Adipose tissue (tissue), 3 donors: ENCODE measurements around the gene SLC7A11. TPM values are rescaled to one million over a fixed set of nuclear protein-coding genes. Genes with fewer than 3 reads are reported as not detected.

ENCODE experiments used
- H3K27ac ChIP-seq: one replicate; pipeline ENCODE4 v1.5.1; 2013; ENCODE audit warnings: low read depth, low read length
- WGBS, 3 donors: extraction: QIAGEN DNeasy Blood & Tissue Kit; methylation state at CpG; one replicate each; pipeline ENCODE4 v1.1.7; 2013; 5-methylcytosine and 5-hydroxymethylcytosine counted together
- polyA plus RNA-seq, 3 donors: library from polyadenylated mRNA; stranded (reverse); fragments of 200-250 nt; gene quantifications; one replicate each; pipeline ENCODE4 v1.2.3, GENCODE V29; 2013
- donor health status: healthy with polysubstance abuse.
- donor health status: Bipolar disorder and iron deficiency.
- donor health status: healthy.

The SLC7A11 gene
- polyA plus RNA-seq, 3 donors, result 0.39 to 0.75 TPM; not detected in 1

- WGBS, 3 donors, result 81 to 87% (median 86%) methylated on average over 13 of the region's 13 CpGs
- no peak overlapping the region for H3K27ac ChIP-seq
Measured at GRCh38 chr4:138185859-138186645, 56.1 kb downstream of the SLC7A11 start.

- no peak overlapping the region for H3K27ac ChIP-seq
- WGBS, 3 donors, result 68 to 83% (median 74%) methylated on average over 1 of the region's 1 CpG
Measured at GRCh38 chr4:138184886-138185285, 57.3 kb downstream of the SLC7A11 start.

DNA sequence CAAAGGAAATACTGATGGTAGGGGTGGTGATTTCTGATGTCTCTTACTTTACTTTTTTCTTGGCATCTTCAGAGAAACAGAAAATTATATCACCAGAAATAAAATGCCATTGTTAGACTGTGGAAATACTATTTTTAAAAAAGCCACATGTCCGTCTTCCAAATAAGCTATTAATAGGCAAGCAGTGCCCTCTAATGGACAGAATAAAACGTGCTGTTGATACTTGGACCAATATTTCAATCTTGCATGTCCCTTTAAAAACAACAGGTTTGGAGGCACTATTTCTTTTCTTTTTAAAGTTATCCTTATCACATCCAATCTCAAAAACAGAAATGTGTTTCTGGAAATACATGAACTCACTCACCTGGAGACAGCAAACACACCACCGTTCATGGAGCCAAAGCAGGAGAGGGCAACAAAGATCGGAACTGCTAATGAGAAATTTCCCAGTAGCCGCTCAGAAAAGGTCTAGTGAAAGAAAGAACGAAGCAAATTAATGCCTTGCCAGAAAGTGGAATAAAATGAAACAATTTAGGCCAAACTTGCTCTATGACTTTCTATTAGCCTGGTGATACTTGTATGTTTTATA is 59.2 kb downstream of the SLC7A11 start:
- 47 to 51% (median 49%) methylated on average over 6 of the region's 6 CpGs for WGBS, 3 donors
- H3K27ac ChIP-seq, result no peak overlapping the region

GRCh38 chr4:138181287-138181686 is 60.9 kb downstream of the SLC7A11 start:
- no peak overlapping the region for H3K27ac ChIP-seq
- 53 to 65% (median 59%) methylated on average over 6 of the region's 6 CpGs for WGBS, 3 donors

GRCh38 chr4:138178566-138178965 is 63.6 kb downstream of the SLC7A11 start:
- 79 to 88% (median 87%) methylated on average over 5 of the region's 5 CpGs for WGBS, 3 donors

DNA sequence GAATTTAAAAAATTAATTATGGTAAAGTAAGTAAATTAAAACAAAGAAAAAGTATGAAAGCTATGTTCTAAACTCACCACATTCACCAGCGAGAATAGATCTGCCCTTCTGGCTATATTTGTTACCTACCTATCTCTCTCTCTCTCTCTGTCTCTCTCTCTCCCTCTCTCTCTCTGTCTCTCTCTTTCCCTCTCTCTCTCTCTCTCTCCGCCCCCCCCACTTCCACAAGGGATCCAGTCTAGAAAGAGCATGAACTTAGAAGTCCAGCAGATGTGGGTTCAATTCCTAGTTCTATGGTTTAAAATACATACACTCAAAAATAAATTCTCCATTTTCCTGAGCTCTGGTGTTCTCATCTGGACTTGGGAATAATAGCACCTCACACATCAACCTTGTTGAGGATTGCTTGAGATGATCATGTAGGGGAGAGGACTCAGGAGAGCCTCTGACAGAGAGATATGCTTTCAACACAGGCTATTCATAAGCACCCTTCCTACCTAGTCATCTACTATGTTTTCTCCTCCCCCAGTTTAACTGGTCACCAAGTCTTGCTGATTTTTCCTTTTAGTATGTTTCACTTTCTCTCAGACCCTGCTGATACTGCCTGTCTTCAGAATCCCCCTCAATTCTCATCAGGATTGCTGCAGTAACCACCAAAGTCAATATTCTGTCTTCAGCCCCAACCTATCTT is 64.7 kb downstream of the SLC7A11 start:
- H3K27ac ChIP-seq, result no peak overlapping the region
- WGBS, 3 donors, result 82 to 95% (median 89%) methylated on average over 2 of the region's 2 CpGs

More at GRCh38 chr4:138178566-138178965, 63.6 kb downstream of the SLC7A11 start:
- no peak overlapping the region for H3K27ac ChIP-seq

- no peak overlapping the region for H3K27ac ChIP-seq
- WGBS, 3 donors, result 15 to 59% (median 53%) methylated on average over 5 of the region's 5 CpGs
Measured at GRCh38 chr4:138174981-138175794, 67.0 kb downstream of the SLC7A11 start.

DNA sequence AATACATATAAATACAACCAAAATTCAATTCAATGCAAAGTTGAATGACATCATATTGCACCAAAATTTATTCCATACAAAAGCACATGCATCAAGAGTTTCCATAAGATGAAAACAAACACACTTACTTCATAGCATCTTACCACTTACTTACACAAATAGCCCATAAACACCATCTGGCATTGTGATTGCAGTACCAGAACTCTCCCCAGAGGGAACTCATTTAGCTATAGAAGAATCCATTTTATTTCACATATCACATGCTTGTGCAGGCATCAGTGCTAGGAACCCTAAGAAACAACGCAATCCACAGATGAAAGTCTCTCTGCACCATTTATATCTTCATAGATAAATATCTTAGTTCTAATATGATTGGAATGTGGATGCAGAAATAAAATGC is 77.9 kb downstream of the SLC7A11 start:
- no peak overlapping the region for H3K27ac ChIP-seq
- 86 to 96% (median 95%) methylated on average over 1 of the region's 1 CpG for WGBS, 3 donors

DNA sequence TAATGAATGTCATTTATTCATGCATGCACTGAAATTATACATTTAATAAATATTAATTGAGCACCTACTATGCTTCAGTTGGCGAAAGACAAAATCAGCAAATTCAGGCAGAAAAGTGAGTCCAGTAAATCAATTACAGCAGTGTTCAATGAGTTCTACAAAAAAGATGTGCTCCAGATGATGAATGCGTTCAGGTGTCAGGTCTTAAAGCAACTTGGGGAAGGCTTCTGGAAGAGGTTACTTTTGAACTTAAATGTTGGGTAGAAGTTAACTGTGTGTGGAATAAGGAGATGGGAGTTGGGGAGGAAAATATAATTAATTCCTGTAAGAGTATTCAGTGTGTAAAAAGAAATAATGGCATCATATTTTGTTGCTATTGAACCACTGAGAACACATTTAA is 79.0 kb downstream of the SLC7A11 start:
- WGBS, 3 donors, result 96 to 98% (median 98%) methylated on average over 2 of the region's 2 CpGs
- no peak overlapping the region for H3K27ac ChIP-seq

- no peak overlapping the region for H3K27ac ChIP-seq
Measured at GRCh38 chr4:138162259-138162658, 79.9 kb downstream of the SLC7A11 start.

GRCh38 chr4:138161351-138161750 is 80.8 kb downstream of the SLC7A11 start:
- WGBS, 3 donors, result 72 to 85% (median 73%) methylated on average over 2 of the region's 2 CpGs
- H3K27ac ChIP-seq, result no peak overlapping the region

DNA sequence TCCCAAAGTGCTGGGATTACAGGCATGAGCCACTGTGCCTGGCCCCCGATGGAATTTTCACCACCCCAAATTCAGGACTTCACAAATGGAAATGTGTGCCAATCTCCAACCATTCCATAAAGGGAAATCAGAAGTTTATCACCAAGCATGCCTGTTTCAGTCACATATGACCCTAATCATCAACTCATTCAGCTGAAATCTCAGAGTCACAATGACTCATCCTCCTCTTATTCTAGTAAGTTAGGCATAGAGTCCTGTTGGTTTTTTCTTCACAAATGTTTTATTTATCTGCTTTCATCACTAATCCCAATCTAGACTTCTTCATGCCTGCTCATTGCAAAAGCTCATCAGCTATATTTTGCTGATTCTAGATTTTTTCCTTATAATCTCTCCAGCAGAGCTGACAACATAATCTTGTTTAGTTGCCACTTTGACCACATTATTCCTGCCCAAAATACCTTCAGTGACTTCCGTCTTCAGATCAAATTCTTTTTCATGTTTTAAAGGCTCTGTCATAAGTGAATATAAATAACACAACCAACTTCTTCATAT is 83.3 kb downstream of the SLC7A11 start:
- WGBS, 3 donors, result 93 to 94% (median 93%) methylated on average over 2 of the region's 2 CpGs
- H3K27ac ChIP-seq, result no peak overlapping the region

GRCh38 chr4:138140879-138141278 is 101.3 kb downstream of the SLC7A11 start:
- no peak overlapping the region for H3K27ac ChIP-seq

DNA sequence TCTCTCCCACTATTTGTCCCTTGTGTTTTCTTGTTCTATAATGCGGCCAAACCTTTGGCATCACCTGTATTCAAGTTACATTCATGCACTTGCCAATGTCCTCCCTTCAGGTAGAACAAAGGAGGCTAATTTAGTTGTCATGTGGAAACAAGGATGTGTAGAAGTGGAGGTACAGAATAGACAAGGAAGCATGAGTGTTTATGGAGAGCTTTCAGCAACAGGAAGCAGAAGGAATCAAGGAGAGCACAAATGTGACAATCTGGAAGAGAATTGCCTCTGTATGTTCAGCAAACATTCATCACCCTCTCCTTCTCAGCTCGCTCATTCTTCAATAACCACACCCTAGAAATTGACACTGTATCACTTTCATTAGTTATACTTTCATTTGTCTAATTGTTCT is 103.4 kb downstream of the SLC7A11 start:
- no peak overlapping the region for H3K27ac ChIP-seq
- 75 to 90% (median 83%) methylated on average over 2 of the region's 2 CpGs for WGBS, 3 donors

DNA sequence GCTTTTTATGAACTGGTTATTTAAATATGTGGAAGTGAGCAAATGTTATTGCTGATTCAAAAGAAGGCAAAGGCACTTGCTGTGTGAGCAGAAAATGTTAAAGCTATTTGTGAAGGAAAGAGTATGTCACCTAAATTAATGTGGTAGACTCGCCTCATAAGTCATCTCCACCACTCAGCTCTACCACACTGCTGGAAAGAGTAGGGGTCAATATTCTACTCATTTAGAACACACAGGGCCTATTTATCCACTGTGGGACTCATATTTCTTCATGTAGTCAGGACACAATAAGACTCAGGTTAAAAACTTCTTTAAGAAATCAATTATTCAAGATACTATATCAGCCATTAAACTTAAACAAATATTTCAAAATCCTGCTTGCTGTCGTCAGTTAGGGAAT is 106.5 kb downstream of the SLC7A11 start:
- 53 to 73% (median 73%) methylated on average over 2 of the region's 2 CpGs for WGBS, 3 donors
- no peak overlapping the region for H3K27ac ChIP-seq

- WGBS, 3 donors, result 89 to 92% (median 91%) methylated on average over 1 of the region's 1 CpG
- no peak overlapping the region for H3K27ac ChIP-seq
Measured at GRCh38 chr4:138118270-138118669, 123.9 kb downstream of the SLC7A11 start.

DNA sequence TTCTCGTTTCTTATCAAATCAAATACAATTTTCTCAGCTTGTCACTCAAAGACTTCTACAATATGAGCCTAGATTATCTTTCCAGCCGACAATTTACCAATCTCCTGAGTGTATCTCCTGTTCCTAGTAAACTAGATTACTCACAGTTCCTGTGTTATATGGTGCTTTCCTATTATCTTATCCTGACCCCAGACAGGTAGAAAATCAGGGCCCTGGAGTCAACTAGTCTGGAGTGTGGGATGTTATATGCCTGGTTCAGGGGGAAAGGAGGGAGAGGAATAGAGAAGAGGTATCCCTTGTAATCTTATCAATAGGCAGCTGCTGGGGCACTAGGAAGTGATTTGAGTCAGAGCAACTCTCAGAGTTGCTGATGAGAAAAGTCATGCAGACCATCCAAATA is 127.1 kb downstream of the SLC7A11 start:
- no peak overlapping the region for H3K27ac ChIP-seq
- 44 to 85% (median 79%) methylated on average over 2 of the region's 2 CpGs for WGBS, 3 donors

DNA sequence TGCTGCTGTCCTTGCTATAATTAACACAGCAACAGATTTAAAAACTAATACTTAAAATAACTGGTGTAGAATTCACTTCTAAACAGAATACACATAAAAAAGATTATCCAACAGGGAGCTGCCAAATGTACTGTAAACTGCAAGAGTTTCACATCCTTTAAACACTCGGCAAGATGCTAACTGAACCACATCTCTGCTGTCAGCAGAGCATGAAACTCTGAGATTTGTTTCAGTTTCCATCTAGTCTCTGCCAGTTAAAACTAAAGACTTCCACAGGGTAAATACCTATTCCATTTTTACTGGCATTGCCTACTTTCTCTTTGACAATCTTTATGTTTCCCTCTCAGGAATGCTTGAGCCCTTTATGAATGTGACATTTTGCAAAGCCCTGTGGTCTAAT is 127.7 kb downstream of the SLC7A11 start:
- WGBS, 3 donors, result 43 to 72% (median 53%) methylated on average over 1 of the region's 1 CpG
- H3K27ac ChIP-seq, result no peak overlapping the region
